Erythroblast (primary cell): ENCODE results near the gene SLAMF6.

ENCODE experiments used
- GATA1 ChIP-seq: IDR thresholded peaks from 2 replicates; pipeline ENCODE4 v1.6.1; 2011; ENCODE audit warnings: low read depth, mild to moderate bottlenecking, control low read depth, low read length, moderate library complexity
- POLR2A ChIP-seq: IDR thresholded peaks from 2 replicates; pipeline ENCODE4 v1.6.1; 2011; ENCODE audit warnings: mild to moderate bottlenecking, low read length

DNA sequence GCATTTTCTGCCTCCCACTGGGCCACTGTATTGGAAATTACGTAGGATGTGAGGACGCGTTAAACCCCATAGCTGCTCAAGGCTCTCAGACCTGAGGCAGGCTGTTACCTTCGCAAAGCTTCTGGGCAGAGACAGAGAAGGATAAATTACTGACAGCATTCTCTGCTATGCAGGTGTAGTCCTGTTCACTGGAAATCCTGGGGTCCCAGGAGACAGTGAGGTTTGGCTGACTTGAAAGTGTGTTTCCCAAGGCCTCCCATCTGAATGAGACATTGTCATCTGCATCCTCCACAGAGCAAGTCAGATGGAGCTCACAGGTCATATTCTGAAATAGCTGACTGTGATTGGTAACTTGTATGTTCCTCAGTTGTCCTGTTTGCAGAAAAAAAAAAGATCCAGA, 32.0 kb downstream of the SLAMF6 start:
- TF ChIP-seq POLR2A (no peak), GATA1 (no peak)
